Nephron progenitor cell (in vitro differentiated cells): ENCODE data around the gene SPSB4.

Experiments used
- DNase-seq: peaks from one replicate; pipeline ENCODE4 v3.0.0; 2021
- H3K27ac Mint-ChIP-seq: 2 replicates; pipeline ENCODE4 v1.8.0; 2021; ENCODE audit warnings: mild to moderate bottlenecking, moderate library complexity, mixed read lengths
- H3K27me3 Mint-ChIP-seq: 2 replicates; pipeline ENCODE4 v1.8.0; 2021; ENCODE audit warnings: mild to moderate bottlenecking, low read depth, mixed read lengths; ENCODE audit not compliant: poor library complexity
- H3K36me3 Mint-ChIP-seq: 2 replicates; pipeline ENCODE4 v1.8.0; 2021; ENCODE audit warnings: low read depth, mixed read lengths
- H3K4me1 Mint-ChIP-seq: 2 replicates; pipeline ENCODE4 v1.8.0; 2021; ENCODE audit warnings: mixed read lengths
- H3K4me3 Mint-ChIP-seq: 2 replicates; pipeline ENCODE4 v1.8.0; 2021; ENCODE audit warnings: mild to moderate bottlenecking, moderate library complexity, mixed read lengths
- H3K9me3 Mint-ChIP-seq: 2 replicates; pipeline ENCODE4 v1.8.0; 2021; ENCODE audit warnings: mild to moderate bottlenecking, moderate library complexity, mixed read lengths
- CTCF ChIP-seq: fragments of 200-600 bp; sonication (generic); IDR thresholded peaks from 2 replicates; pipeline ENCODE4 v1.5.0; 2021; ENCODE audit warnings: antibody characterized with exemption

SPSB4 gene

DNA sequence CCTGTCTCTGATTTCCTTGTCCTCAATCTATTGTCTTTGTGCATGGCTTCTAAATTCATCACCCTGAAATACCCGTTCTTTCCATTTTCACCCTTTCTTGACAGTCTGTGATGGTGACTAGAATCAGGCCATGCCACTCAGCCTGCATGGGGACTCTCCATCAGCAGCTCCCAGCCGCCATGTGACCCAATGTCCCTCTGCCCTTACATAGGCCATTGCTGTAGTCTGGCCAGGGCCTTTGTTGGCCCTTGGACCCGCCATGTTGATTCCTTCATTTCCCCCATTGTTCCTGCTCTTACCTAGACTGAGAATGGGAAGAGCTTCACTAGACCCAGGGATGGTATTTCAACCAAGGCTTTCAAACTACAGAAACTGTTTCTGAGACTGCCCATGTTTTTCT is 45.8 kb downstream of the SPSB4 start:
- H3K27ac Mint-ChIP-seq = peak overlapping the region; percentile 11
- H3K36me3 Mint-ChIP-seq = peaks cover 45% of the 10 kb centered on the region
- no peak for TF ChIP-seq CTCF
- H3K27me3 Mint-ChIP-seq = peaks cover 7% of the 10 kb centered on the region
- no peak overlapping the region for H3K4me3 Mint-ChIP-seq
- peaks cover 21% of the 10 kb centered on the region for H3K9me3 Mint-ChIP-seq
- no peak for DNase-seq
- H3K4me1 Mint-ChIP-seq = peaks cover 45% of the 10 kb centered on the region

DNA sequence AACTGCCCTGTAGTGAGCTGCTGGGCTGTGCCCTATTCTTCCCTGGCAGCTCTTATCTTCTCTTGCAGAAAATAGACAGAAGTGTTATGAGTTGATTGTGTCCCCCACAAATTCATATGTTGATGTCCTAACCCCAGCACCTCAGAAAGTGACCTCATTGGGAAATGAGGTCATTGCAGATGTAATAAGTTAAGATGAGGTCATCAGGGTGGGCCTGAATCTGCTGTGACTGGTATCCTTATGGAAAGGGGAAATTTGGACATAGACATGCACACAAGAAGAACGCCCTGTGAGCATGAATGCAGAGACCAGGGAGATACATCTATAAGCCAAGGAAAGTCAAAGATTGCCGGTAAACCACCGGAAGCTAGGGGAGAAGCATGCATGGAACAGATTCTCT is 49.0 kb downstream of the SPSB4 start:
- H3K36me3 Mint-ChIP-seq = peaks cover 45% of the 10 kb centered on the region
- peaks cover 21% of the 10 kb centered on the region for H3K9me3 Mint-ChIP-seq
- peaks cover 50% of the 10 kb centered on the region for H3K4me1 Mint-ChIP-seq
- H3K4me3 Mint-ChIP-seq = no peak overlapping the region
- H3K27me3 Mint-ChIP-seq = peaks cover 3% of the 10 kb centered on the region
- no peak for TF ChIP-seq CTCF
- DNase-seq = no peak
- H3K27ac Mint-ChIP-seq = no peak overlapping the region

- peaks cover 21% of the 10 kb centered on the region for H3K9me3 Mint-ChIP-seq
- H3K36me3 Mint-ChIP-seq = peaks cover 45% of the 10 kb centered on the region
- H3K27ac Mint-ChIP-seq = no peak overlapping the region
- peaks cover 3% of the 10 kb centered on the region for H3K27me3 Mint-ChIP-seq
- peaks cover 50% of the 10 kb centered on the region for H3K4me1 Mint-ChIP-seq
- H3K4me3 Mint-ChIP-seq = no peak overlapping the region
- no peak for DNase-seq
- TF ChIP-seq CTCF = no peak
These were observed 49.6 kb downstream of the SPSB4 start for GRCh38 chr3:141100531-141101320.

GRCh38 chr3:141102372-141102771 is 51.2 kb downstream of the SPSB4 start:
- TF ChIP-seq CTCF = no peak
- Mint-ChIP-seq H3K27me3 (peaks cover 6% of the 10 kb centered on the region), H3K9me3 (peaks cover 21% of the 10 kb centered on the region), H3K36me3 (peaks cover 38% of the 10 kb centered on the region), H3K4me3 (peak overlapping the region; percentile 1), H3K27ac (peak overlapping the region; percentile 71), H3K4me1 (peaks cover 56% of the 10 kb centered on the region)
- DNase-seq = no peak

DNA sequence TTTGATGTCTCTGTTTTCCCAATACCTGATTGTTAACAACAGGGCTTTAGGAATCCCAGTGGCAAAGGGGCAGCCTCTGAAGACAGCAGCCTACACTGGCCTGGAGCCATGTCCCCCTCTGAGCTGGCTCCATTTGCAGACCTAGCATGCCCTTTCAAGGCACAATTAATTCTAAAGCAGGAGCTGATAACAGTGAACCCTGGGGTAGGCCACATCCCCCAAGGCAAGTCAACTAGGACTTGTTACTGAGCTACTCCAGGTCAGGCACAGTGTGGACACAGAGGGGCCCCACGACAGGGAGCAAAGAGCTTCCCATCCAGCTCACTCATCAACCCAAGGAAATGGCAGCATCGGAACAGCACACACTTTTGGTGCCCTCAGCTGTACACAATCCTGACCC is 51.9 kb downstream of the SPSB4 start:
- H3K36me3 Mint-ChIP-seq = peaks cover 31% of the 10 kb centered on the region
- peak overlapping the region; percentile 74 for H3K27ac Mint-ChIP-seq
- H3K4me1 Mint-ChIP-seq = peaks cover 63% of the 10 kb centered on the region
- peaks cover 17% of the 10 kb centered on the region for H3K9me3 Mint-ChIP-seq
- no peak overlapping the region for H3K4me3 Mint-ChIP-seq
- H3K27me3 Mint-ChIP-seq = peaks cover 6% of the 10 kb centered on the region
- no peak for TF ChIP-seq CTCF
- DNase-seq = no peak

DNA sequence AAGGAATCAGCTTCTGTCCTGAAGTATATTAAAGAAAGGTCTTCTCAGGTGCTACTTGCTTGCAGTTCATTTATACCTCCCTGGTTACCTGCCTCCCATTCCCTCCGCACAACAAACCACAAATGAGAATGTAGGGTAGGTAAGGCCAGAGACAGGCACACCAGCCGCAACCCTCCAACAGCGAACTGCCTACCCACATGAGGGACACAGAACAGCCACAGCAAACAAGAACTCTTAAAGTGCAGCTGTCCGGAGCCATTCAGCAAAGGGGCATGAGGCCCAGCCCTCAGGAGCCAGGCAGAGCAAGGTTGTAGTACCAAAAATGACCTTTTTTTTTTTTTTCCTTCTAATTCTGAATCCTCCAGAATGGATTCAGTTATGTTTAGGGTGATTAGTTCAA is 52.4 kb downstream of the SPSB4 start:
- H3K27ac Mint-ChIP-seq = peak overlapping the region; percentile 72
- peaks cover 18% of the 10 kb centered on the region for H3K9me3 Mint-ChIP-seq
- peaks cover 67% of the 10 kb centered on the region for H3K4me1 Mint-ChIP-seq
- H3K27me3 Mint-ChIP-seq = peaks cover 6% of the 10 kb centered on the region
- DNase-seq = no peak
- H3K4me3 Mint-ChIP-seq = no peak overlapping the region
- H3K36me3 Mint-ChIP-seq = peaks cover 29% of the 10 kb centered on the region
- no peak for TF ChIP-seq CTCF
